WTC11 (cell line): ENCODE measurements around the gene BSN.

Source experiments
- TF ChIP-seq, protein P1 (sequence below): sonication (generic); formaldehyde crosslinking; IDR thresholded peaks from 2 replicates; pipeline ENCODE4 v1.8.1; 2022; ENCODE audit warnings: mild to moderate bottlenecking, moderate library complexity, missing genetic modification reagents
- TF ChIP-seq, protein P2 (sequence below): fragments of 200-600 bp; IDR thresholded peaks from 2 replicates; pipeline ENCODE4 v1.8.0; 2022; ENCODE audit warnings: antibody characterized with exemption
- TF ChIP-seq, protein P3 (sequence below): sonication (generic); formaldehyde crosslinking; IDR thresholded peaks from 2 replicates; pipeline ENCODE4 v1.8.0; 2022; ENCODE audit warnings: mild to moderate bottlenecking, missing genetic modification reagents

DNA sequence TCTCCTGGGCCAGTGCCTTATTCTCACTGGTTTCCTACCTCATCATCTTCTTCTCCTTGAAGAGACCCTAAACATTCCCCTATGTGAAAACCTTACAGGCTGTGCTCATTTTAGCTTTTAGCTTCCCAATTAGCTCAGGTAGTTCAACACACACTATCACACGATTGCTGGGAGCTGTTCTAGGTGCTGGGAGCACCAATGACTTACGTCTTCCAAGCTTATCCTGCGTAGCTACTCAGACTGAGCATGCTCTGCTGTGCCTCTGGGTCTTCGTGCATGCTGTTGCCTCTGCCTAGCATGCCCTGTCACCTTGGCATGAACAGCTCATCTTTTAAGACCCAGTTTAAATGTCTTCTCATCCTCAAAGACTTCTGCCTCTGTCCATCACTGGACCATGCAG lies 64.1 kb downstream of the BSN start:
- TF ChIP-seq, protein P1, sequence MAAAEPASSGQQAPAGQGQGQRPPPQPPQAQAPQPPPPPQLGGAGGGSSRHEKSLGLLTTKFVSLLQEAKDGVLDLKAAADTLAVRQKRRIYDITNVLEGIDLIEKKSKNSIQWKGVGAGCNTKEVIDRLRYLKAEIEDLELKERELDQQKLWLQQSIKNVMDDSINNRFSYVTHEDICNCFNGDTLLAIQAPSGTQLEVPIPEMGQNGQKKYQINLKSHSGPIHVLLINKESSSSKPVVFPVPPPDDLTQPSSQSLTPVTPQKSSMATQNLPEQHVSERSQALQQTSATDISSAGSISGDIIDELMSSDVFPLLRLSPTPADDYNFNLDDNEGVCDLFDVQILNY = no peak
- TF ChIP-seq, protein P2, sequence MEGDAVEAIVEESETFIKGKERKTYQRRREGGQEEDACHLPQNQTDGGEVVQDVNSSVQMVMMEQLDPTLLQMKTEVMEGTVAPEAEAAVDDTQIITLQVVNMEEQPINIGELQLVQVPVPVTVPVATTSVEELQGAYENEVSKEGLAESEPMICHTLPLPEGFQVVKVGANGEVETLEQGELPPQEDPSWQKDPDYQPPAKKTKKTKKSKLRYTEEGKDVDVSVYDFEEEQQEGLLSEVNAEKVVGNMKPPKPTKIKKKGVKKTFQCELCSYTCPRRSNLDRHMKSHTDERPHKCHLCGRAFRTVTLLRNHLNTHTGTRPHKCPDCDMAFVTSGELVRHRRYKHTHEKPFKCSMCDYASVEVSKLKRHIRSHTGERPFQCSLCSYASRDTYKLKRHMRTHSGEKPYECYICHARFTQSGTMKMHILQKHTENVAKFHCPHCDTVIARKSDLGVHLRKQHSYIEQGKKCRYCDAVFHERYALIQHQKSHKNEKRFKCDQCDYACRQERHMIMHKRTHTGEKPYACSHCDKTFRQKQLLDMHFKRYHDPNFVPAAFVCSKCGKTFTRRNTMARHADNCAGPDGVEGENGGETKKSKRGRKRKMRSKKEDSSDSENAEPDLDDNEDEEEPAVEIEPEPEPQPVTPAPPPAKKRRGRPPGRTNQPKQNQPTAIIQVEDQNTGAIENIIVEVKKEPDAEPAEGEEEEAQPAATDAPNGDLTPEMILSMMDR = no peak
- TF ChIP-seq, protein P3, sequence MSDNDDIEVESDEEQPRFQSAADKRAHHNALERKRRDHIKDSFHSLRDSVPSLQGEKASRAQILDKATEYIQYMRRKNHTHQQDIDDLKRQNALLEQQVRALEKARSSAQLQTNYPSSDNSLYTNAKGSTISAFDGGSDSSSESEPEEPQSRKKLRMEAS (CRISPR knock-in tag) = no peak
